Measurements from ENCODE around the gene WSCD1.

WSCD1 gene

GRCh38 chr17:6075050-6075449, 4.9 kb downstream of the WSCD1 start:
- H3K4me3 ChIP-seq (ENCODE audit: low read depth, low read length) = no peak overlapping the region
- no peak for DNase-seq (ENCODE audit: low read depth)
- TF ChIP-seq CTCF (IDR thresholded peaks at IDR 0.05; ENCODE audit: insufficient read depth, low read depth, low read length, missing control alignments) = no peak

- H3K4me3 ChIP-seq (ENCODE audit: low read depth, low read length) = no peak overlapping the region
- TF ChIP-seq CTCF (IDR thresholded peaks at IDR 0.05; ENCODE audit: insufficient read depth, low read depth, low read length, missing control alignments) = no peak
- no peak for DNase-seq (ENCODE audit: low read depth)
These were observed 5.7 kb downstream of the WSCD1 start for GRCh38 chr17:6075845-6076244.

GRCh38 chr17:6077752-6078151, 7.6 kb downstream of the WSCD1 start:
- no peak for DNase-seq (ENCODE audit: low read depth)
- no peak overlapping the region for H3K4me3 ChIP-seq (ENCODE audit: low read depth, low read length)
- no peak for TF ChIP-seq CTCF (IDR thresholded peaks at IDR 0.05; ENCODE audit: insufficient read depth, low read depth, low read length, missing control alignments)

- DNase-seq (ENCODE audit: low read depth) = no peak
These were observed 8.3 kb downstream of the WSCD1 start for GRCh38 chr17:6078458-6078871.

GRCh38 chr17:6079155-6079888, 9.1 kb downstream of the WSCD1 start:
- no peak overlapping the region for H3K4me3 ChIP-seq (ENCODE audit: low read depth, low read length)
- TF ChIP-seq CTCF (IDR thresholded peaks at IDR 0.05; ENCODE audit: insufficient read depth, low read depth, low read length, missing control alignments) = no peak
- no peak for DNase-seq (ENCODE audit: low read depth)

More at GRCh38 chr17:6078458-6078871, 8.3 kb downstream of the WSCD1 start:
- H3K4me3 ChIP-seq (ENCODE audit: low read depth, low read length) = no peak overlapping the region
- TF ChIP-seq CTCF (IDR thresholded peaks at IDR 0.05; ENCODE audit: insufficient read depth, low read depth, low read length, missing control alignments) = no peak

GRCh38 chr17:6079960-6080359, 9.8 kb downstream of the WSCD1 start:
- no peak overlapping the region for H3K4me3 ChIP-seq (ENCODE audit: low read depth, low read length)
- DNase-seq (ENCODE audit: low read depth) = no peak
- TF ChIP-seq CTCF (IDR thresholded peaks at IDR 0.05; ENCODE audit: insufficient read depth, low read depth, low read length, missing control alignments) = no peak
